GM12864 (cell line): ENCODE results near the gene CDC42BPG.

Source experiments
- DNase-seq: peaks from one replicate; pipeline ENCODE4 v3.0.0-alpha.2; 2011; ENCODE audit warnings: low read depth
- H3K4me3 ChIP-seq: 2 replicates; pipeline ENCODE4 v1.5.1; 2011; ENCODE audit warnings: mild to moderate bottlenecking, low read depth, low read length, control low read depth
- TF ChIP-seq, protein P1 (sequence below): IDR thresholded peaks from 2 replicates; pipeline ENCODE4 v1.5.1; 2011; ENCODE audit warnings: low read depth, mild to moderate bottlenecking, moderate library complexity, low read length, control low read depth, inconsistent platforms; ENCODE audit errors: missing control alignments

Gene CDC42BPG

DNA sequence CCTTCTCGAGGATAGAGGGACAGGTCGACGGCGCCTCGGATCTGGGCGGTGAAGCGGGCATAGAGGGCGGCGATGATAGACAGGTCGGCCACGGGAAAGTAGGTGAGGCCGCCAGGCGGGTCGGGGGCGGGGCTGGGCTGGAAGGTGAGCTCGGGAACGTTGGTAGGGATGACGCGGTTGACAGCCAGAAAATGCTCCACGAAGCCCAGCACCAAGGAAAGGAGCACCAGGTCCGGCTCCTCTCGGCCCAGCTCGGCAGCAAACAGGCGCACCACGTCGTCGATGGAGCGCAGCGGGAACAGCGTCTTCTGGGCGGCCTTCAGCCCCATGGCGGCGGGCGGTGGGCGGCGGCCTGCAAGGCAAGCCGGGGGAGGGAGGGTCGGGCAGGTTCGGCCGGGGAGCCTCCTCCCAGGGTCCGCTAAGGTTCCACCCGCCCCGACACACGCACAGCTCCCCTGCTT lies 34.6 kb downstream of the CDC42BPG start:
- no peak for DNase-seq
- H3K4me3 ChIP-seq: peak overlapping the region; percentile 85
- TF ChIP-seq, protein P1, sequence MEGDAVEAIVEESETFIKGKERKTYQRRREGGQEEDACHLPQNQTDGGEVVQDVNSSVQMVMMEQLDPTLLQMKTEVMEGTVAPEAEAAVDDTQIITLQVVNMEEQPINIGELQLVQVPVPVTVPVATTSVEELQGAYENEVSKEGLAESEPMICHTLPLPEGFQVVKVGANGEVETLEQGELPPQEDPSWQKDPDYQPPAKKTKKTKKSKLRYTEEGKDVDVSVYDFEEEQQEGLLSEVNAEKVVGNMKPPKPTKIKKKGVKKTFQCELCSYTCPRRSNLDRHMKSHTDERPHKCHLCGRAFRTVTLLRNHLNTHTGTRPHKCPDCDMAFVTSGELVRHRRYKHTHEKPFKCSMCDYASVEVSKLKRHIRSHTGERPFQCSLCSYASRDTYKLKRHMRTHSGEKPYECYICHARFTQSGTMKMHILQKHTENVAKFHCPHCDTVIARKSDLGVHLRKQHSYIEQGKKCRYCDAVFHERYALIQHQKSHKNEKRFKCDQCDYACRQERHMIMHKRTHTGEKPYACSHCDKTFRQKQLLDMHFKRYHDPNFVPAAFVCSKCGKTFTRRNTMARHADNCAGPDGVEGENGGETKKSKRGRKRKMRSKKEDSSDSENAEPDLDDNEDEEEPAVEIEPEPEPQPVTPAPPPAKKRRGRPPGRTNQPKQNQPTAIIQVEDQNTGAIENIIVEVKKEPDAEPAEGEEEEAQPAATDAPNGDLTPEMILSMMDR: no peak

DNA sequence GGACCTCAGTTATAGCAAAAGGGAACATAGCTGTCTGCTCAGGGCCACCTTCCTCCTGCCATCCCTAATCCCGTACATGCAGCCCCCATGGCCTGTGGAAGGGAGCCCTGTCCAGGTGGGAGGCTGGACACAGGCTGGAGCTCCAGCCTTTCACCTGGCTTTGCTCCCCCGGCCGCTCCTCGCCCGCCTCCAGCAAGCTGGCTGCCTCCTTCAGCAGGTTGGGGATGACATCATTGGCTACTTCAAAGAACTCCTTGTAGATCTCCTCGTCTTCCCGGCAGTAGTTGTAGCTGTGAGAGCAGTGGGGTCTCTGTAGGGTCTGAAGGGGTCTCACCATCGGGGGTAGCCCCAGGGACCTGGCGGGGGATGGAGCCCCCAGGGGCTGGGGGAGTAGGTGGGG lies 39.0 kb downstream of the CDC42BPG start:
- no peak for DNase-seq
- no peak overlapping the region for H3K4me3 ChIP-seq
- TF ChIP-seq, protein P1: no peak

DNA sequence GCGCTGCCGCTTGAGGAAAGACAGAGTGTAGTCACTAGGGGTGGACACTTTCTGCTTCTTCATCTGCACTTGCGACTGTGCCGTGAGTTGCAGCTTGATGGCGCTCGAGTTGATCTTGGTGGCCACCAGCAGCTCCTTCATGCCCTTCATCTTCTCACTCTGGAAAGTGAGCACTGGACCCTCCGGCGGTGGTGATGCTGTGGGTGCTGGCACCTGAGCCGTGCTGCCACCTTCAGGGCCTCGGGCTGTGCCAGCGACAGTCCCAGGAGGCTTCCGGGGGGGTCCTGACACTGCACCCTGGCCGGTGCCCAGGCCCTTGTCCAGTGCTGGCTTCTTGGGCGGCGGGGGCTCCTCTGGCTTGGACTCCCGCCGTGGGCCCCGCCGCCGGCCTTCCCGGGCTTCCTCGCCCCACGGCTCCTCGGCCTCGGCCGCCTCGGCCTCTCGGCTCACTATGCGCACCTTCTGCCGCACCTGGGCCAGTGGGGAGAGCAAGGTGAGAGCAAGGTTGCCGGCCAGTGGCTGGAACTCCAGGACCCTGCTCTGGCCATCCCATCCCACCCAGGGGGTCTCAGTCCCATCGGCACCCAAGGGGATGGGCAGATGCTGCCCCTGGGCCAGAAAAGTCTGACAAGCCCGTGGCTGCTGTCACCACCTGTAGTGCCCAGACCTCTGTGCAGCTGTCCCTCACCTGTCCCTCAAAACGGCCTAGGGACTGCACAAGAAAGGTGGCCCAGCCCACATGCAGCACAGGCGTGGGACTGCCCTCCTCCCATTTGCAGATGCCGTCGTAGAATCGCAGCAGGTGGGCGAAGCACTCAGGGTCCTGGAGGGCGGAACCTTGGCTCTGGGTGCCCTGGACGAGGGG lies 39.9 kb downstream of the CDC42BPG start:
- no peak for DNase-seq
- TF ChIP-seq, protein P1: no peak

DNA sequence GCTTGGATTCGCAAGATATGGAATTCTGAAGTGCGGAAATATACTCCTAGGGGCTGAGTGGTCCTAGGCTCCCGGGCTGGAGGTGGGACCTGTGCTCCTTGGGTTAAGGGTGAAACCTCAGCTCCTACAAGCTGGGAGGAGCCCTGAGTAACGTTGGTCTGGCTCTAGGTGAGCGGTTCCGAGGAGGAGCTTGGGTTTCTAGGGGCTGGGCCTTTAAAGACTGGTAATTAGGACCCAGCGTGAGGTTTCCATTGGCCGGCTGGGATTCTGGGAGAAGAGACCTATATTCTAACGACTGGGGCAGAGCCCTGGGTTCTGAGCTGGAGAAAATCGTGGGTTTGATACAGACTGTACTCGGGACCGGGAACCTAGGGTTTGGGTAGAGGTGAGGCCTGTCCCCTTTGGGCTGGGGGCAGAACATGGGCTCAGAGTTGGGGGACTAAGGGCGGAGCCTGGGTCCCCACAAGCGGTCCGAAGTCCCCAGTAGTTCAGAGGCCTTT lies 40.6 kb downstream of the CDC42BPG start:
- peak overlapping the region; percentile 67 for H3K4me3 ChIP-seq
- no peak for DNase-seq
- TF ChIP-seq, protein P1: no peak

More for the DNA sequence above, 39.9 kb downstream of the CDC42BPG start:
- H3K4me3 ChIP-seq: no peak overlapping the region

DNA sequence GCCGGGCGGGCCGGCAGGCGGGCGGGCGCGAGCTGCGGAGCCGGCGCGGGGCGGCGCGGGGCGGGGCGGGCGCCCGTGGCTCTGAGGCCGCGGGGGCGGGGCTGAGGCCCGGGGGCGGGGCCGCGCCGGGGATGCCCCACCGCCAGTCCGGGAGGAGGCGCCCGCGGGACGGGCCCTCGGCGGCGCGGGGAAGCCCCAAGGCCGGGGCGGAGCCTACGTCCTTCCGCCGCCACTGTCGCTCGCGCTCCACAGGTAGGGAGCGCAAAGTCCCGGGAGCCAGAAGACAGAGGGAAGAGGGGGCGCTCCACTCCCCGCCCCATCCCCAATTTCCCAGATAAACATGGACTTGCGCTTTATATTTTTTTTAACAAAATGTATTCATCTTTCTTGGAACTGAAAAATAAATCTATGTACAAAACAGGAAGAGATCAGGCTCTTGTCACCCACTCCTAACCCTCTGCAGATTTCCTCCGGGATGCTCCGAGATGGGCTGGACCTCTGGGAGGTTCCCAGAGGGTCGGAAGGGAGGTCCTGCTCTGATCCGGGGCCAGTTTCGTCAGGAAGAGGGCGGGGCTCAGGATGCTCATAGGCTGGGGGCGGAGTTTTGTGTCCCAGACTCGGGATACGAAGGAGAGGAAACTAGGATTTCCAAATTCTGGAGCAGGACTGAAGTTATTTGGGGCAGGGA lies 41.2 kb downstream of the CDC42BPG start, which contains the start of gene MAP4K2:
Gene MAP4K2, minus strand, starts transcription at position 57 of the 688 bp plus-strand sequence. CDS start 65 bp downstream, outside the sequence.
- H3K4me3 ChIP-seq: peak within 1 kb of the TSS; percentile 91
- DNase-seq: no peak
- TF ChIP-seq, protein P1: no peak

DNA sequence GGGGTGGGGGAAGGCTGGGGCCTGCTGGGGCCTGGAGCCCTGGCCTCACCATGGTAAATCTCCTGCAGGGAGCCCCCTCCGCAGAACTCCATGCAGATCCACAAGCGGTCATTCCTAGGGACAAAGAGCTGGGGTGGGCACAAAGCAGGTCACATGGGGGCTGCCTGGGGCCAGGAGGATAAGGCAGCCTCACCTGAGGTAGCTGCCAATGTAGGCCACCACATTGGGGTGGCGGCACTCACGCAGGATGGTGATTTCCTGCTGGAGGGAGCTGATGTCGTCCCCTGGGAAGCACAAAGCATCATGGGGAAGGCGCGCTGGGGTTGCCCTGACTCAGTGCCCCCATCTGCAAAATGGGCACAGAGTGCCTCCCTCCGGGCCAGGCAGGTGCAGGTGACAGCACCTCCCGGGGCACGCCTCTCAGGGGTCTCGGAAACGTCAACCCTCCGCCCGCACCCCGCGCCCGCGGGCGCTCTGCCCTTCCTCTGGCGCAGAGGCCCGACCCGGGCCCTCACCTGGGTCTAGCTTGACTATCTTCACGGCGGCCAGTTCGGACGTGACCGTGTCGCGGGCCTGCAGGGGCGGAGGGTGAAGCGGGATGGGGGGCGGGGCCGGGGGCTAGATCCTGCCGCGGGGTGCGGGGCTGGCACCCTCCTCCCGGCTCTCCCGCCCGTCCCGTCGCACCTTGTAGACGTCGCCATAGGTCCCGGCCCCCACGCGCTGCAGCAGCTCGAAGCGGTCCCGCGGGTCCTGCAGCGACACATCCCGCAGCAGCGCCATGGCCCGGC lies 41.9 kb downstream of the CDC42BPG start:
- TF ChIP-seq, protein P1: no peak
- no peak for DNase-seq
- H3K4me3 ChIP-seq: peak overlapping the region; percentile 91
